ENCODE measurements around the gene FER. TPM values are rescaled to one million over a fixed set of nuclear protein-coding genes. Genes with fewer than 3 reads are reported as not detected.
A peak's percentile ranks its signal among the peaks of the same experiment; 100 is the strongest.

FER gene
- total RNA-seq, 1 experiment from 2014 or later, result 18.0 TPM

DNA sequence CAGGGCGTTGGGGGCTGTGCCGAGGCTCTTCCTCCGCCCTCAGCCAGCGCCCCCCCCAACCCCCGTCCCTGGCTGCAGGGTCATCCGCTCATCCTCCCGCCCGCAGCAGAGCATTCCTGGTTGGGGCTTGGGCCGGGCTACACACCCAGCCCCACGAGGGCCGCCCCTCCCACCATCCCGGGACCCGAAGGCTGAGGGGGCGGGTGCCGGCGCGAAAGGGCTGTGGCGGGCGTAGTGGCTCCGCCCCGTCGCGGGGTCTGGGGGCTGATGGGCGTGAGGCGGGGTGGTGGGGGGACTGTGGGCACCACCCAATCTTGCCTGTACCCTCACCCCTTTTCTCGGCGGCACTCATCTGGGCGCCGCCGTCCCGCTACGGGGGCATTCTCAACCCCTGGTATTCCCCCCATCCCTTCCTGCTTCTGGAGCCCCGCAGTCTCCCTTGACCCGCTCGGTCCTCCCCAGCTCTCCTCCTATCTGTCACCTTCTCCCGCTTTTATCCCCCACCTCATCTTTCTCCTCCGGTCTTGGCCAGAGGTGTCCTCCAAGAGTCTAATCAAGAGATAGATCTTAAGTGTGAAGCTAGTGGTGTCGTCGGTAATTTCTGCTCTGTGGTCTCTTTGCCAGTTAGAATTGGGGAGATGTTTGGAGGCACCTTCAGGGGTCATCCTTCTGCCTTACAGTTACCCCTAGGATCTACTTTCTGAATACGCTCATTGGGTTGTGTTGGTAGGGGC, 1.6 kb downstream of the FER start:
- H3K27me3 Mint-ChIP-seq (ENCODE audit: low read depth), result no peaks in the 10 kb centered on the region
- Histone ChIP-seq H3K27me3 (ENCODE audit: insufficient read depth, low read length) (no peaks in the 10 kb centered on the region), H3K9ac (ENCODE audit: extremely low read depth, insufficient read length, low read length) (peak overlapping the region; percentile 66), H3K79me1 (ENCODE audit: insufficient read depth, low read depth, low read length, poor library complexity, severe bottlenecking) (no peaks in the 10 kb centered on the region), H3K4me2 (ENCODE audit: insufficient read depth, insufficient read length, low read length) (peak overlapping the region; percentile 87), H4K8ac (replicated peaks; ENCODE audit: insufficient read length, low read depth, low read length) (no peak overlapping the region), H3K27ac (ENCODE audit: insufficient read length, low read depth, low read length) (peak overlapping the region; percentile 26), H2BK15ac (ENCODE audit: low read depth, low read length) (no peak overlapping the region), H2AFZ (ENCODE audit: low read length) (peak overlapping the region; percentile 89), H3K56ac (ENCODE audit: insufficient read length, low read depth, low read length) (no peak overlapping the region), H4K91ac (ENCODE audit: insufficient read length, low read depth, low read length) (no peak overlapping the region), H2BK12ac (ENCODE audit: insufficient read length, low read depth, low read length) (no peak overlapping the region), H2BK120ac (ENCODE audit: low read depth, low read length, poor library complexity, severe bottlenecking) (no peak overlapping the region), H3K9me3 (ENCODE audit: control insufficient read depth, low read depth, low read length) (no peaks in the 10 kb centered on the region), H3K18ac (ENCODE audit: insufficient read length, low read depth, low read length) (no peak overlapping the region), H3K23ac (ENCODE audit: insufficient read length, low read depth, low read length) (no peak overlapping the region), H2AK5ac (ENCODE audit: insufficient read length, low read length) (no peak overlapping the region), H2BK20ac (ENCODE audit: low read depth, low read length, poor library complexity, severe bottlenecking) (no peak overlapping the region), H3K4me1 (ENCODE audit: insufficient read depth, low read length) (no peaks in the 10 kb centered on the region; the same call in 1 of the 2 replicates), H3K23me2 (ENCODE audit: insufficient read length, low read depth, low read length, poor library complexity, severe bottlenecking) (peaks cover 5% of the 10 kb centered on the region), H3K4ac (ENCODE audit: low read depth, low read length) (no peak overlapping the region), H4K20me1 (ENCODE audit: control insufficient read depth, insufficient read depth, insufficient read length) (no peaks in the 10 kb centered on the region), H3K14ac (ENCODE audit: insufficient read depth, low read length) (peak overlapping the region; percentile 10; the same call in 1 of the 2 replicates), H4K5ac (ENCODE audit: insufficient read length, low read depth, low read length) (no peak overlapping the region), H2BK5ac (ENCODE audit: insufficient read length, low read length) (no peak overlapping the region), H3T11ph (ENCODE audit: low read length) (no peak overlapping the region), H3K79me2 (ENCODE audit: insufficient read depth, low read length) (0 out of 2 replicates have a peak, but pooled peaks cover 2% of the 10 kb centered on the region)
- no peaks in the 10 kb centered on the region for H3K36me3 Mint-ChIP-seq (ENCODE audit: insufficient read depth in 1 of 3, low read depth in 3 of 3)
- no peak for DNase-seq
- no peaks in the 10 kb centered on the region for H3K9me3 Mint-ChIP-seq
- peaks cover 16% of the 10 kb centered on the region in 2 experiments for H3K4me1 Mint-ChIP-seq
- WGBS (ENCODE audit: extremely low coverage, insufficient read length, low lambda C conversion rate), result no CpG with 5 or more reads among the region's 40 CpGs
- peak overlapping the region; percentile 57 to 94 (median 82) for H3K27ac Mint-ChIP-seq
- H3K4me3 Mint-ChIP-seq, result peak overlapping the region; percentile 85 to 94
- no peak for TF ChIP-seq CTCF (conservative IDR thresholded peaks at IDR 0.05)
